HG03108 (cell line): Measurements from ENCODE around the gene TALDO1.

Experiments
- ATAC-seq: cut with Tn5 transposase; IDR thresholded peaks from one replicate; pipeline ENCODE4 v1.9.1; 2021; ENCODE audit warnings: moderate library complexity; ENCODE audit not compliant: unreplicated experiment

Gene TALDO1

GRCh38 chr11:747158-748006, at the start of gene TALDO1:
TALDO1 (plus strand) TSS chr11:747464; CDS start chr11:747482, 18 bp downstream.
- peak; percentile 90 for ATAC-seq

DNA sequence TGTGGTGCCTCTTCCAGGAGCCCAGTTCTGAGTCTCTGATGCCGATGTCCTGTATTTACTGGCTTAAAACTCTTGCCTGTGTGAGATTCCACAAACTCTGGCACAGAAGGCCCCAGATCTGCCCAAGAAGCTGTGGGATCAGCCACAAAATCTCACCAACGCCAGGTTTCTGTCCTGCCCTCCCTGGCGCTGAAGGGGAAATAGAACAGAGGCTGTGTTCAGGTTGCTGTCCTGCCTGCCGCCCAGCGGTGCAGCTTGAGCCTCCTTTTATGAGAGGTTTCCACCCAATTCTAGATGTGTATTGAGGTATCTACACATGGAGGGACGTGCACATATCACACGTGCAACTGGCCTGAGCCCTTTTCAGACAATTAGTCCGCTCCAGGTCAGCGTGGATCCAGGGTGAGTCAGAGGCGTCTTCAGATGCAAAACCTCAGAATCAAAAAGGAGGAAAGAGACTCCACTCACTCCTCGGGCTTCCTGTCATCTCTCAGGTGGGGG, 49.4 kb upstream of the TALDO1 start:
- ATAC-seq = no peak

DNA sequence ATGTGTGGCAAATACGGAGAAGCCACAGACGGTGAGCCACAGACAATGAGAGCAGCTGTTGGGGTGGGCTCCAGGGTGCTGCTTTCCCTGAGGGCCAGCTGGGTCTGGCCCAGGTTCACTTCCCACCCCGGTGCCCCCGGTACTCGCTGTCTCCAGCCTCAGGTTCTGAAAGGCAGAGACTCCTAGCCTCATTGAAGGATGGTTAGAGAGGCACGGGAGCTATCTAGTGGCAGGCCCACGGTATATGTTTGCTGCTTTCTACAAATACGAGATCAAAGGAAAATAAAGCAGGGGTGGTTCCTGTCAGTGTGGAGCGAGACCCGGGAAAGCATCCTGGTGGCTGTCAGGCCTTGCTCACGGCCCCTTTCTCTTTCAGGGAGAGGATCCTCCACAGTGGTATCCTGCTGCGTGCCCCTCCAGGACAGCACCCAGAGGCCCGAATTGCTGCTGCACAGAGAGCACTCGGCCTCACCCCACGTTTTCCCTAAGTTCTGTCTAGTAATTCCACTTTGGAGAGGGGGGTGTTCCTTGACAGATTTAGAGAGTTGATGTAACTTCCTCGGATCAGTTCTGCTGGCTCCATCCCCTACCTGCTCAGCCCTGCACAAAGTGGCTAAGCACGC, 48.7 kb upstream of the TALDO1 start:
- no peak for ATAC-seq

GRCh38 chr11:699116-699508, 48.2 kb upstream of the TALDO1 start:
- ATAC-seq = no peak

DNA sequence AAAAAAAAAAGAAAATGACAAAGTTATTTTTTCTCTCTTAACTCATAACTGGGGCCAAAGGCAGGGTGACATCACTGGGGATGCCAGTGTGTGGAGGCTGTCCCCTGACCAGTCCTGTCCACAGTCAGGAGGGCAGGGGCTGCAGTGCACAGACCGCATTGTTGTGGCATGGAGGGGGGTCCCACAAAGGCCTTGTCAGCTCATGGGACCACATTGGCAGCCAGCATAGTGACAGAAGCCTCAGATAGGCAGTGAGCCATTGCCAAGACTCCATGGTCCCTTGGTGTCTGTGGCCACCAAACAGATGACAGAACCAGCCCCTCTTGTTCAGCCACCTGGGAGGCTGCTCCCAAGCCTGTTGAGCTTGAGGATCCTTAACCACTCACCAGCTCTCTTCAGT, 47.5 kb upstream of the TALDO1 start:
- no peak for ATAC-seq

DNA sequence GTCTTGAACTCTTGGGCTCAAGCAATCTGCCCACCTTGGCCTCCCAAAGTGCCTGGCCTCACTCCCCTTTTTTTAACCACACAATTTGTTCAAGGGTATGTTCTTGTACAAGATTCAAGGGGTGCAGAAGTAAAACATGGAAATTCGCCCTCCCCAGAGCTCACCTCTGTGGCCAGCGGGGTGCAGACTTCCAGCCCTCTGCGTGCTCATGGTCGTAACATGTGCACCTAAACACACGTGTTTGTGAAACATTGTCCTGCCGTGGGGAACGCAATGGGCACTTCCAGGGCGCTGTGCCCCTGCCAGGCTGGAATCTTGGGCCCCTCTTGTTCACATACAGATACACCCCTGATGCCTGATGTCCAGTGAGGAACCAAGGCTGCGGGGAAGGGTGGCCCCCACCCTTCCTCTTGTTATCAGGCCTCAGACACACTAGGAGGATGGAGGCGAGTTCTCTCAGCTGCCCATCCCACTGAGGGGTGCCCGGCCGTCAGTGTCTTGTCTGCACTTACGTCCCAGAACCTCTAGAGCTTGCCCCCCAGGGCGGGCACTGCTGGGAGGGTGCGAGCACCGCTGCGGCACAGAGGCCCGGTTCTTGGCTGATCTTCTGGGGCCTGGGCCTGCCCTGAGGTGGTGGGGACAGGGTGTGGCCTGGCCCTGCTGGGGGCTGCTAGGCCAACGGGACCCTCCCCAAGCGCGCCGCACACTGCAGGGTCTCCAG, 45.4 kb upstream of the TALDO1 start:
- ATAC-seq = no peak

GRCh38 chr11:702462-703461, 44.5 kb upstream of the TALDO1 start:
- ATAC-seq = no peak

DNA sequence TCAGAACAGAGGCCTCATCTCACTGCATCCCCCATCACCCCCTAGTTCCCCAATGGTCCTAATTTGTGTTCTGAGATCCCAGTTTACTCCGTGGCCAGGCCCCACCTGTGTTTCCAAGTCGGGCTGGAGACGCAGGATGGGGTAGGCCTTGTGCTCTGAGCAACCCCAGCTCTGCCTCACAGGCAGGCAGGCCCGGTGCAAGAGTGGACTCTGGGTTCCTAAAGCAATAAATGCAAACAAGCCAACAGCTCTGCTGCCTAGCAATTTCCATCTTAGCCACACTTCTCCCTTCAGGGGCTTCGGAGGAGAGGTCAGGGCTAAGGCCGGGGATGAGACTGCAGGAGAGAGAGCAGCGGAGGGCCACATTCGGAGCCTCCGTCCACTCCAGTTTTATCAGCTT, 43.8 kb upstream of the TALDO1 start:
- ATAC-seq = no peak

GRCh38 chr11:704228-704674, 43.0 kb upstream of the TALDO1 start:
- no peak for ATAC-seq

DNA sequence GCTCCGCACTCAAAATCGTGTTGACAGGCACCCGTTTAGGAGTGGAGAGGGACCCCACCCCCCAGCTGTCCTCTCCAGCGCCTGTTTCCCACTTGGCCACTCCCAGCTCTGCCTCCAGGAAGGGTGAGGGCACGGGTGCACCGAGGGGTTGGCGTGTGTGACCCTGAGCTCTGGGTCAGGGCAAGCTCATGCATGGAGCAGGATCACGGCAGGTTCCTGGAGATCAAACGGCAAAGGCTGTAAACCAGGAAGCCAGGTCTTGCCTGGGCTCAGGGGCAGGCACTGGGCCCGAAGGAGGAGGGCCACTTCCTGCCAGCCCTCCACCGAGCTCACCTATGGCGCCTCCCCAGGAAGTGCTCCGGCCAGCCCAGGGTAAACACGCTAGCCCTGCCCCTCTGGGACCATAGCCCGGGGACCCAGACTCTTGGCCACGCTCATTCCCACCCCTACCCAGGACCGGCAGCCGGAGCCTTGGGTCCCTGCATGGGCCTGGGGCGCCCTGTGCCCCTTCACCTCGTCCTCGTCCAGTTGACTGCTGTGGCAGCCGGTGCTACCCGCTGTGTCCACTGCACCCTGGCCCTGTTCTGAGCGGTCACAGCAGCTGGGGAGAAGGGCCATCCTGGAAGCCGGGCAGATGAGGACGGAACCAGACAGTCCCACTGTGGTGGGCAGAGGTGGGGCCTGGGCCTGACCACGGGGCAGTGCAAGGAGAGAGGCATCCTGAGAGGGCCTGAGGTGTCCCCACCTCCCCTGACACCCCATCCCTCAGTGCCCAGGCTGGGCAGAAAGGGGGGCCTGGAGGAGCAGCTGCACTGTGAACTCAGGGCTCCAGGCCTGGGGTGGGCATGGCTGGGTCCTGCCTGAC, 42.3 kb upstream of the TALDO1 start:
- no peak for ATAC-seq

DNA sequence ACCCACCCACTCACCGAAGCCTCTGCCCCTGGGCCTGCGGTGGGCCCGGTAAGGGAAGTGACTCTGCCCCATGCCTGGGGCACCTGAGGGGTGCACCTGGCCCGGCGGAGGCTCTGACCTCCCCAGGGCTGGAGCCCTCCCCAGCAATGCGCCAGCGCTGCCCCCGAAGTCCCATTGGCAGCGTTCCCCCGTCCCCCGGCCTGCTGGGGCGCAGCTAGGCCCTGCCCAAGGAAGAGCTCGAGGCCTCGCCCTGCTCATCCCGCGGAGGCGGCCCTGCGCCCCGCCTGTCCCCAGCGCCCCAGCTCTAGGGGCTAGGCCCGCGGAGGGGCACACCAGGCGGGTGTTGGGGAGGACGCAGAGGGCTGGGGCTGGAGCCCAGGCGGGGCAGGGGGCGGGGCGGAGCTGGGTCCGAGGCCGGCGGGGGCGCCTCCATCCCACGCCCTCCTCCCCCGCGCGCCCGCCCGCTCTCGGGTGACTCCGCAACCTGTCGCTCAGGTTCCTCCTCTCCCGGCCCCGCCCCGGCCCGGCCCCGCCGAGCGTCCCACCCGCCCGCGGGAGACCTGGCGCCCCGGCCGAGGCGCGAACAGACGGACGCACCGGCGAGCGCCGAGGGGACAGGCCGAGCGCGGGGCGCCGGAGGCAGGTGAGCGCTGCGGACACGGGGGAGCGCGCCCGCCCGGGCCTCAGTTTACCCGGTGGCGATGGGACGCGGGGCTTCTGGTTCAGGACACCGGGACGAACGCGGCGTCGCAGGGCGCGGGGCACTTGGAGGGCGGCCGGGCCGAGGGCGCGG, 41.4 kb upstream of the TALDO1 start, which contains the start of gene EPS8L2:
Gene EPS8L2 (plus strand): TSS at position 586 of the 793 bp plus-strand sequence. CDS start 3,177 bp downstream, outside the sequence.
- ATAC-seq = no peak

DNA sequence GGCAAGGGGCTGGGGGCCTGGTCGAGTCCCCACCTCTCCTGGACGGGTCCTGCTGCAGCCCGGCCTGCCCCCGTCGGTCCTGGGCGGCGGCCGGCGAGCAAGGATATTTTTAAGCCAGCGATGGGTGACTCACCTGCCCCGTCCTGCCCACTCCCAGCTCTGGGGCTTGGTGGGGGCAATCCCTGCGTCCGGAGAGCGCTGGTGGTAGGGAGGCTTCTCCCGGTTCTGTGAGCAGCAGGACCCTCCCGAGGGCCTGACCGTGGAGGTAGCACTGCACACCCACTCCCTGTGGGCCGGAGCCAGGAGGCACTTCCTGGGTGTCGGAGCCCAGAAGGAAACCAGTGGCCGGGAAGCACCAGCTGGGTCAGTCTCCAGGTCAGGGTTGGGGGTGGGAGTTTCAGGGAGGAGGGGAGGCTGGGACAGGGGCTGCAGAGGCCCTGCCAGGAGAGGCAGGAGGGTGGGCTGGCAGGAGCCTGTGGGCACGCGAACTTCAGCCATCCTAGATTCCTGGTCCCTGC, 40.8 kb upstream of the TALDO1 start:
- ATAC-seq = no peak

GRCh38 chr11:706957-707816, 40.1 kb upstream of the TALDO1 start:
- no peak for ATAC-seq

- ATAC-seq = no peak
These were observed 39.3 kb upstream of the TALDO1 start for GRCh38 chr11:707817-708420.

DNA sequence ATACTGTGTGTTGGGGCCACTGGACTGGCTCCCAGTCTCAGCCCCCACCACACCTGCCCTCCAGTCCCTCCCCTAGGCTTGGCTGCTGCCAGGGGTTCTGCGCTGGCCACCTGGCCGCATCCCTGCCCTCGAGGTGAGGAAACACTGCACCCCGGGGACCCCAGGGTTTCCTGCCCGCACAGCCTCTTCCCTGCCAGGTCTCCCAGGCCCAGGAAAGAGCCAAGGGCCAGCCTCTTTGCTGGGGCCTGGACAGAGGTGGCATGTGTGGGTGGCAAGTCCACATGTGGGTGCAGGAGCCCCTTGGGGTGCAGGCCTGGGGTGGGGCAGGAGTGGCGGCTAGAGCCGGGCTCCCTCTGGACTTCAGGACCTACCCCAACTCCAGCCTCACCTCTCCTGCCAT, 38.8 kb upstream of the TALDO1 start:
- no peak for ATAC-seq

GRCh38 chr11:709109-709997, 37.9 kb upstream of the TALDO1 start:
- ATAC-seq = no peak
